RWPE2 (cell line): ENCODE results near the gene SMPD3.

Experiments used
- ATAC-seq: fragments of 200-7000 bp; cut with Tn5 transposase; 3 replicates; pipeline ENCODE4 v1.9.1; 2021; ENCODE audit warnings: low read depth
- DNase-seq: peaks from one replicate; pipeline ENCODE4 v3.0.0-alpha.2; 2020; ENCODE audit warnings: low spot score
- H3K27ac ChIP-seq: fragments of 450-650 bp; 2 replicates; pipeline ENCODE4 v1.5.1; 2017; ENCODE audit warnings: mild to moderate bottlenecking; ENCODE audit not compliant: poor library complexity, severe bottlenecking
- H3K27me3 ChIP-seq: fragments of 250-450 bp; sonication (Bioruptor Pico); 2 replicates; pipeline ENCODE4 v1.5.1; 2021; ENCODE audit warnings: mild to moderate bottlenecking, moderate library complexity; ENCODE audit not compliant: insufficient read depth, poor library complexity, severe bottlenecking
- H3K36me3 ChIP-seq: fragments of 250-450 bp; sonication (Bioruptor Pico); 2 replicates; pipeline ENCODE4 v1.5.1; 2020; ENCODE audit warnings: low read depth, mild to moderate bottlenecking, moderate library complexity
- H3K4me1 ChIP-seq: fragments of 250-450 bp; sonication (Bioruptor Pico); 2 replicates; pipeline ENCODE4 v1.5.1; 2021; ENCODE audit warnings: mild to moderate bottlenecking, moderate library complexity; ENCODE audit not compliant: insufficient read depth, poor library complexity, severe bottlenecking
- H3K4me3 ChIP-seq: fragments of 250-450 bp; sonication (Bioruptor Pico); 2 replicates; pipeline ENCODE4 v1.5.1; 2021; ENCODE audit warnings: mild to moderate bottlenecking, moderate library complexity; ENCODE audit not compliant: severe bottlenecking
- H3K9me3 ChIP-seq: fragments of 250-450 bp; sonication (Bioruptor Pico); 2 replicates; pipeline ENCODE4 v1.5.1; 2021; ENCODE audit warnings: mild to moderate bottlenecking, moderate library complexity; ENCODE audit not compliant: severe bottlenecking
- CTCF ChIP-seq: fragments of 450-650 bp; IDR thresholded peaks from one replicate; pipeline ENCODE4 v1.5.1; 2017; ENCODE audit warnings: mild to moderate bottlenecking, moderate library complexity; ENCODE audit not compliant: poor library complexity, severe bottlenecking

The SMPD3 gene

GRCh38 chr16:68370581-68371275, 77.6 kb downstream of the SMPD3 start:
- DNase-seq, result no peak
- H3K27me3 ChIP-seq, result no peaks in the 10 kb centered on the region
- H3K4me3 ChIP-seq, result no peak overlapping the region
- ATAC-seq, result no peak
- no peaks in the 10 kb centered on the region for H3K4me1 ChIP-seq
- H3K36me3 ChIP-seq, result no peaks in the 10 kb centered on the region
- no peak overlapping the region for H3K27ac ChIP-seq
- TF ChIP-seq CTCF, result no peak
- H3K9me3 ChIP-seq, result no peaks in the 10 kb centered on the region

GRCh38 chr16:68369697-68370580, 78.4 kb downstream of the SMPD3 start:
- Histone ChIP-seq H3K4me1 (no peaks in the 10 kb centered on the region), H3K27me3 (no peaks in the 10 kb centered on the region), H3K9me3 (no peaks in the 10 kb centered on the region), H3K27ac (no peak overlapping the region), H3K4me3 (no peak overlapping the region), H3K36me3 (no peaks in the 10 kb centered on the region)
- TF ChIP-seq CTCF, result no peak
- DNase-seq (no peak), ATAC-seq (no peak)

- ATAC-seq (no peak), DNase-seq (no peak)
- TF ChIP-seq CTCF, result no peak
- Histone ChIP-seq H3K4me1 (no peaks in the 10 kb centered on the region), H3K27ac (no peak overlapping the region), H3K36me3 (no peaks in the 10 kb centered on the region), H3K27me3 (no peaks in the 10 kb centered on the region), H3K9me3 (no peaks in the 10 kb centered on the region), H3K4me3 (no peak overlapping the region)
These were observed 79.1 kb downstream of the SMPD3 start for GRCh38 chr16:68369168-68369567.

GRCh38 chr16:68368301-68368888, 79.9 kb downstream of the SMPD3 start:
- no peak for TF ChIP-seq CTCF
- no peak for ATAC-seq
- DNase-seq, result peak; percentile 68
- H3K9me3 ChIP-seq, result no peaks in the 10 kb centered on the region
- no peak overlapping the region for H3K27ac ChIP-seq
- no peaks in the 10 kb centered on the region for H3K36me3 ChIP-seq
- no peaks in the 10 kb centered on the region for H3K27me3 ChIP-seq
- H3K4me3 ChIP-seq, result no peak overlapping the region
- H3K4me1 ChIP-seq, result no peaks in the 10 kb centered on the region
